K562 (cell line): Measurements from ENCODE around the gene PLXNB2. TPM values are rescaled to one million over a fixed set of nuclear protein-coding genes. Genes with fewer than 3 reads are reported as not detected.

Experiments used
- ATAC-seq: fragments of 200-7000 bp; cut with Tn5 transposase; 3 replicates; pipeline ENCODE4 v1.9.1; 2020; ENCODE audit warnings: moderate library complexity
- BruUV-seq: library from RNA; stranded (reverse); fragments of 400-500 nt; replicated peaks from 2 replicates; lab custom pipeline; 2021; lab: Mats Ljungman, UMichigan
- CTCF ChIA-PET: fragments of 300-600 bp; formaldehyde crosslinking; extraction: SDS; loops from one replicate; lab custom pipeline; 2021; ENCODE audit warnings: low intra/inter-chr PET ratio; lab: Yijun Ruan, JAX
- POLR2A ChIA-PET: fragments of 300-600, 350-650 bp; sonication (Branson Sonifier 250); formaldehyde crosslinking; extraction: SDS; loops from one replicate; lab custom pipeline; 2021; ENCODE audit warnings: antibody characterized with exemption, inconsistent platforms; lab: Yijun Ruan, JAX
- DNase-seq, 4 experiments: peaks; one replicate each; pipeline versions ENCODE4 v3.0.0 to v3.0.0-alpha.2; 2011 to 2018; ENCODE audit warnings: low spot score in 3 of 4, mixed read lengths in 3 of 4; ENCODE audit errors: extremely low read depth in 1 of 4
- FAIRE-seq: peaks from 2 replicates; lab custom pipeline; 2011; peaks lifted over from hg19 to GRCh38; lab: Jason Lieb, UNC
- H2AFZ ChIP-seq: 2 replicates; pipeline ENCODE4 v1.6.0; 2011; ENCODE audit warnings: low read depth, low read length, control low read depth, inconsistent platforms
- H3K27ac ChIP-seq: fragments of 200-600 bp; 3 replicates; pipeline ENCODE4 v1.8.0; 2011; ENCODE audit warnings: low read depth, mild to moderate bottlenecking, control low read depth, inconsistent platforms, low read length, moderate library complexity, mixed read lengths; ENCODE audit errors: extremely low read depth
- H3K27me3 ChIP-seq, 2 experiments: fragments of 300-600 bp in 1 of 2; 2 replicates in 1 of 2; 3 replicates in 1 of 2; pipeline versions ENCODE4 v1.6.0 to v1.8.0; 2011; ENCODE audit warnings: inconsistent platforms in 2 of 2, low read length in 2 of 2, mild to moderate bottlenecking in 1 of 2, mixed read lengths in 1 of 2, moderate library complexity in 1 of 2; ENCODE audit not compliant: control insufficient read depth in 2 of 2, insufficient read depth in 2 of 2
- H3K36me3 ChIP-seq: fragments of 300-600 bp; 3 replicates; pipeline ENCODE4 v1.8.0; 2011; ENCODE audit warnings: mild to moderate bottlenecking, low read length, inconsistent platforms; ENCODE audit not compliant: control insufficient read depth, insufficient read depth
- H3K4me1 ChIP-seq, 2 experiments: fragments of 200-600 bp in 1 of 2; replicated peaks in 1 of 2; 2 replicates in 1 of 2; 3 replicates in 1 of 2; pipeline versions ENCODE4 v1.5.1 to v1.8.0; 2011; ENCODE audit warnings: inconsistent platforms in 2 of 2, low read length in 2 of 2, mild to moderate bottlenecking in 1 of 2, mixed read lengths in 1 of 2, moderate library complexity in 1 of 2; ENCODE audit not compliant: control insufficient read depth in 2 of 2, insufficient read depth in 2 of 2
- H3K4me2 ChIP-seq: 2 replicates; pipeline ENCODE4 v1.6.1; 2011; ENCODE audit warnings: low read length, control low read depth, inconsistent platforms, mixed read lengths; ENCODE audit not compliant: insufficient read depth
- H3K4me3 ChIP-seq: fragments of 200-600 bp; sonication (generic), shearing (Covaris generic); 2 replicates; pipeline ENCODE4 v1.5.1; 2016; ENCODE audit warnings: control low read depth, inconsistent platforms
- H3K79me2 ChIP-seq: fragments of 200-600 bp; 3 replicates; pipeline ENCODE4 v1.8.0; 2011; ENCODE audit warnings: low read length, inconsistent platforms; ENCODE audit not compliant: control insufficient read depth, insufficient read depth
- H3K9ac ChIP-seq, 2 experiments: 2 replicates each; pipeline versions ENCODE4 v1.6.0 to v1.6.1; 2011; ENCODE audit warnings: low read depth in 2 of 2, low read length in 2 of 2, control low read depth in 1 of 2, inconsistent platforms in 1 of 2, mild to moderate bottlenecking in 1 of 2, mixed read lengths in 1 of 2; ENCODE audit not compliant: insufficient read depth in 1 of 2
- H3K9me1 ChIP-seq: one replicate; pipeline ENCODE4 v1.6.0; 2011; ENCODE audit warnings: inconsistent platforms, mild to moderate bottlenecking, low read length, moderate library complexity; ENCODE audit not compliant: control insufficient read depth, insufficient read depth
- H3K9me3 ChIP-seq: replicated peaks from 2 replicates; pipeline ENCODE4 v1.5.1; 2011; ENCODE audit warnings: low read depth, low read length, inconsistent platforms; ENCODE audit not compliant: control insufficient read depth, insufficient read depth
- H4K20me1 ChIP-seq: replicated peaks from 2 replicates; pipeline ENCODE4 v1.6.1; 2011; ENCODE audit warnings: low read length, inconsistent platforms, mixed read lengths; ENCODE audit not compliant: control insufficient read depth, insufficient read depth
- ARID1B ChIP-seq: fragments of 450-650 bp; IDR thresholded peaks from 2 replicates; pipeline ENCODE4 v1.6.1; 2016; ENCODE audit warnings: antibody characterized with exemption, mild to moderate bottlenecking, inconsistent platforms
- BHLHE40 ChIP-seq: IDR thresholded peaks from 2 replicates; pipeline ENCODE4 v1.6.1; 2011; ENCODE audit warnings: low read length, improper control_type of control experiment
- C11orf30 ChIP-seq: fragments of 450-650 bp; IDR thresholded peaks from 2 replicates; pipeline ENCODE4 v1.6.1; 2016; ENCODE audit warnings: low read depth, mild to moderate bottlenecking
- DEAF1 ChIP-seq: fragments of 450-650 bp; formaldehyde crosslinking; IDR thresholded peaks from 2 replicates; pipeline ENCODE4 v1.4.0; 2020; ENCODE audit warnings: mild to moderate bottlenecking, moderate library complexity
- FOXJ3 ChIP-seq: sonication (generic); formaldehyde crosslinking; IDR thresholded peaks from 2 replicates; pipeline ENCODE4 v1.4.0; 2020; ENCODE audit warnings: mild to moderate bottlenecking, missing genetic modification reagents
- KAT7 ChIP-seq: sonication (generic); formaldehyde crosslinking; IDR thresholded peaks from 2 replicates; pipeline ENCODE4 v1.8.0; 2022; ENCODE audit warnings: missing genetic modification reagents, mild to moderate bottlenecking, borderline replicate concordance
- MAZ ChIP-seq, 2 experiments: fragments of 450-650 bp in 1 of 2; sonication (generic) in 1 of 2; formaldehyde crosslinking; IDR thresholded peaks in 1 of 2; conservative IDR thresholded peaks in 1 of 2; 2 replicates each; pipeline versions ENCODE4 v1.4.0 to v1.5.0; 2020; ENCODE audit warnings: mild to moderate bottlenecking in 1 of 2, missing genetic modification reagents in 1 of 2
- NFE2 ChIP-seq: IDR thresholded peaks from 2 replicates; pipeline ENCODE4 v1.6.1; 2014; ENCODE audit warnings: antibody characterized with exemption, low read depth
- PHF20 ChIP-seq: fragments of 450-650 bp; IDR thresholded peaks from 2 replicates; pipeline ENCODE4 v1.6.1; 2018; ENCODE audit not compliant: partially characterized antibody
- POLR2A ChIP-seq: fragments of 450-650 bp; conservative IDR thresholded peaks from 2 replicates; pipeline ENCODE4 v1.6.1; 2016
- POLR2G ChIP-seq: fragments of 200-400 bp; formaldehyde crosslinking; IDR thresholded peaks from 2 replicates; pipeline ENCODE4 v1.6.1; 2017; ENCODE audit warnings: low read depth, mild to moderate bottlenecking, antibody characterized with exemption, low read length, moderate library complexity
- SMARCE1 ChIP-seq: fragments of 450-650 bp; IDR thresholded peaks from 2 replicates; pipeline ENCODE4 v1.7.1; 2016; ENCODE audit warnings: mild to moderate bottlenecking
- ZBTB7A ChIP-seq: IDR thresholded peaks from 2 replicates; pipeline ENCODE4 v1.6.1; 2011; ENCODE audit warnings: low read depth, mild to moderate bottlenecking, low read length, moderate library complexity, borderline replicate concordance; ENCODE audit not compliant: control insufficient read depth
- ZNF511 ChIP-seq: sonication (generic); formaldehyde crosslinking; IDR thresholded peaks from 2 replicates; pipeline ENCODE4 v1.8.0; 2022; ENCODE audit warnings: mild to moderate bottlenecking, missing genetic modification reagents
- WGBS: fragments of 100-300 bp; shearing (Covaris generic); methylation state at CpG from one replicate; pipeline ENCODE4 v1.1.6; 2016; ENCODE audit warnings: low coverage, mixed read lengths; ENCODE audit not compliant: insufficient coverage; ENCODE audit errors: missing lambda C conversion rate; 5-methylcytosine and 5-hydroxymethylcytosine counted together
- in situ Hi-C: fragments of 300-500 bp; cut with MboI; formaldehyde crosslinking; loops from 4 replicates; pipeline ENCODE4 v1.15.0; 2018; ENCODE audit warnings: inconsistent platforms, mixed read lengths
- intact Hi-C: fragments of 100-400 bp; cut with micrococcal nuclease; formaldehyde crosslinking; loops from 2 replicates; pipeline ENCODE4 v1.14.2; 2022
- polyA plus RNA-seq, 8 experiments: library from polyadenylated mRNA; depleted of rRNA in 4 of 8; stranded (reverse) in 5 of 8; unstranded in 3 of 8; fragments of >200 nt; fragmentation: Nextera tagmentation in 2 of 8; fragmentation: Illumina TruSeq in 1 of 8; extraction: Ambion mirVana in 2 of 8; extraction: Trizol in 1 of 8; gene quantifications; 2 replicates each; pipeline versions ENCODE4 v1.2.1 to v1.2.3, GENCODE V29; 2011 to 2014; ENCODE audit warnings: inconsistent platforms in 1 of 8, missing spikeins in 1 of 8
- total RNA-seq, 7 experiments: library from RNA; depleted of rRNA in 6 of 7; stranded (reverse); fragments of >200 nt in 6 of 7; fragmentation: Illumina TruSeq in 2 of 7; extraction: Trizol in 2 of 7; gene quantifications; 2 replicates each; pipeline versions ENCODE4 v1.2.1 to v1.2.3, GENCODE V29; 2011 to 2021; ENCODE audit warnings: low replicate concordance in 1 of 7
- TF ChIP-seq, protein P1 (sequence below): sonication (generic); formaldehyde crosslinking; IDR thresholded peaks from 2 replicates; pipeline ENCODE4 v1.8.1; 2023; ENCODE audit warnings: mild to moderate bottlenecking, missing genetic modification reagents, moderate library complexity
- TF ChIP-seq, protein P2 (sequence below): sonication (generic); formaldehyde crosslinking; IDR thresholded peaks from 2 replicates; pipeline ENCODE4 v1.8.0; 2022; ENCODE audit warnings: missing genetic modification reagents, mild to moderate bottlenecking, moderate library complexity, borderline replicate concordance
- TF ChIP-seq, protein P3 (sequence below): sonication (generic); formaldehyde crosslinking; IDR thresholded peaks from 2 replicates; pipeline ENCODE4 v1.8.1; 2023; ENCODE audit warnings: mild to moderate bottlenecking, missing genetic modification reagents

Gene PLXNB2
- total and polyA plus RNA-seq, 9 of the 15 experiments (the other 6 are each of a cell fraction or from before 2014, with no cell fraction given), result 0.15 to 45.1 (median 13.6) TPM

GRCh38 chr22:50262460-50262911, 45.0 kb downstream of the PLXNB2 start:
- BruUV-seq, result no TSS peak
- Histone ChIP-seq H3K4me3 (no peak overlapping the region), H3K27me3 (no peaks in the 10 kb centered on the region), H3K9ac (peak overlapping the region; percentile 69 to 92), H3K4me1 (peaks cover 15 to 85% of the 10 kb centered on the region in 2 experiments; a peak in 4 of 5 replicates), H3K36me3 (peaks cover 18% of the 10 kb centered on the region; the same call in 1 of the 3 replicates), H3K9me1 (no peaks in the 10 kb centered on the region), H2AFZ (peak overlapping the region; percentile 55), H4K20me1 (no peaks in the 10 kb centered on the region), H3K79me2 (peaks cover 27% of the 10 kb centered on the region), H3K9me3 (no peaks in the 10 kb centered on the region), H3K27ac (peak overlapping the region; percentile 76), H3K4me2 (peak overlapping the region; percentile 61)
- ATAC-seq (peak; percentile 80), DNase-seq (peak; percentile 46 to 77 (median 62)), FAIRE-seq (peak; percentile 91)
- intact Hi-C loops (no loop called here), in situ Hi-C loops (no loop called here)
- ChIA-PET POLR2A (interaction anchor here (0.6 to 1.9 kb wide), 5 partner anchors 10 to 72 kb away, joined by 3 to 11 read pairs (median 3); partner anchors contain the start of gene HDAC10), CTCF (no interaction called here)
- no CpG with 5 or more reads among the region's 7 CpGs for WGBS
- TF ChIP-seq SMARCE1, result peak; percentile 9; the same call in 1 of the 2 replicates
- TF ChIP-seq NFE2, result peak; percentile 92
- peak; percentile 71 for TF ChIP-seq C11orf30
- TF ChIP-seq ZNF511, result no peak
- TF ChIP-seq, protein P1, sequence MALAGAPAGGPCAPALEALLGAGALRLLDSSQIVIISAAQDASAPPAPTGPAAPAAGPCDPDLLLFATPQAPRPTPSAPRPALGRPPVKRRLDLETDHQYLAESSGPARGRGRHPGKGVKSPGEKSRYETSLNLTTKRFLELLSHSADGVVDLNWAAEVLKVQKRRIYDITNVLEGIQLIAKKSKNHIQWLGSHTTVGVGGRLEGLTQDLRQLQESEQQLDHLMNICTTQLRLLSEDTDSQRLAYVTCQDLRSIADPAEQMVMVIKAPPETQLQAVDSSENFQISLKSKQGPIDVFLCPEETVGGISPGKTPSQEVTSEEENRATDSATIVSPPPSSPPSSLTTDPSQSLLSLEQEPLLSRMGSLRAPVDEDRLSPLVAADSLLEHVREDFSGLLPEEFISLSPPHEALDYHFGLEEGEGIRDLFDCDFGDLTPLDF, result no peak
- TF ChIP-seq ZBTB7A, result peak; percentile 15; the same call in 1 of the 2 replicates
- peak; percentile 46; the same call in 1 of the 2 replicates for TF ChIP-seq BHLHE40
- 0 out of 2 replicates have a peak, but pooled peaks have one; percentile 15 for TF ChIP-seq ARID1B
- TF ChIP-seq, protein P2, sequence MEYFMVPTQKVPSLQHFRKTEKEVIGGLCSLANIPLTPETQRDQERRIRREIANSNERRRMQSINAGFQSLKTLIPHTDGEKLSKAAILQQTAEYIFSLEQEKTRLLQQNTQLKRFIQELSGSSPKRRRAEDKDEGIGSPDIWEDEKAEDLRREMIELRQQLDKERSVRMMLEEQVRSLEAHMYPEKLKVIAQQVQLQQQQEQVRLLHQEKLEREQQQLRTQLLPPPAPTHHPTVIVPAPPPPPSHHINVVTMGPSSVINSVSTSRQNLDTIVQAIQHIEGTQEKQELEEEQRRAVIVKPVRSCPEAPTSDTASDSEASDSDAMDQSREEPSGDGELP (CRISPR knock-in tag), result peak; percentile 38; the same call in 1 of the 2 replicates
- TF ChIP-seq MAZ (CRISPR knock-in tag; conservative IDR thresholded peaks at IDR 0.05 in 1 of 2, IDR thresholded peaks at IDR 0.05 in 1 of 2), result 0 out of 4 replicates have a peak, but pooled peaks of 1 of the 2 experiments have one; percentile 17
- no peak for TF ChIP-seq FOXJ3 (CRISPR knock-in tag)
- peak; percentile 39 for TF ChIP-seq PHF20
- TF ChIP-seq DEAF1, result no peak
- TF ChIP-seq, protein P3, sequence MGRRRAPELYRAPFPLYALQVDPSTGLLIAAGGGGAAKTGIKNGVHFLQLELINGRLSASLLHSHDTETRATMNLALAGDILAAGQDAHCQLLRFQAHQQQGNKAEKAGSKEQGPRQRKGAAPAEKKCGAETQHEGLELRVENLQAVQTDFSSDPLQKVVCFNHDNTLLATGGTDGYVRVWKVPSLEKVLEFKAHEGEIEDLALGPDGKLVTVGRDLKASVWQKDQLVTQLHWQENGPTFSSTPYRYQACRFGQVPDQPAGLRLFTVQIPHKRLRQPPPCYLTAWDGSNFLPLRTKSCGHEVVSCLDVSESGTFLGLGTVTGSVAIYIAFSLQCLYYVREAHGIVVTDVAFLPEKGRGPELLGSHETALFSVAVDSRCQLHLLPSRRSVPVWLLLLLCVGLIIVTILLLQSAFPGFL (CRISPR knock-in tag), result no peak
- TF ChIP-seq POLR2G, result peak; percentile 51
- no peak; the same call in 1 of the 2 replicates for TF ChIP-seq KAT7 (CRISPR knock-in tag)
- peak; percentile 51 for TF ChIP-seq POLR2A
